GM21367 (cell line): Measurements from ENCODE around the gene ARHGEF17.
"Not testable (repeated sequence)": the region's sequence is repeated elsewhere in the genome, so short reads cannot be mapped to it uniquely, and the experiment has no call there.

ENCODE experiments used
- ATAC-seq: cut with Tn5 transposase; IDR thresholded peaks from one replicate; pipeline ENCODE4 v1.9.1; 2021; ENCODE audit not compliant: unreplicated experiment

The ARHGEF17 gene, protein sequence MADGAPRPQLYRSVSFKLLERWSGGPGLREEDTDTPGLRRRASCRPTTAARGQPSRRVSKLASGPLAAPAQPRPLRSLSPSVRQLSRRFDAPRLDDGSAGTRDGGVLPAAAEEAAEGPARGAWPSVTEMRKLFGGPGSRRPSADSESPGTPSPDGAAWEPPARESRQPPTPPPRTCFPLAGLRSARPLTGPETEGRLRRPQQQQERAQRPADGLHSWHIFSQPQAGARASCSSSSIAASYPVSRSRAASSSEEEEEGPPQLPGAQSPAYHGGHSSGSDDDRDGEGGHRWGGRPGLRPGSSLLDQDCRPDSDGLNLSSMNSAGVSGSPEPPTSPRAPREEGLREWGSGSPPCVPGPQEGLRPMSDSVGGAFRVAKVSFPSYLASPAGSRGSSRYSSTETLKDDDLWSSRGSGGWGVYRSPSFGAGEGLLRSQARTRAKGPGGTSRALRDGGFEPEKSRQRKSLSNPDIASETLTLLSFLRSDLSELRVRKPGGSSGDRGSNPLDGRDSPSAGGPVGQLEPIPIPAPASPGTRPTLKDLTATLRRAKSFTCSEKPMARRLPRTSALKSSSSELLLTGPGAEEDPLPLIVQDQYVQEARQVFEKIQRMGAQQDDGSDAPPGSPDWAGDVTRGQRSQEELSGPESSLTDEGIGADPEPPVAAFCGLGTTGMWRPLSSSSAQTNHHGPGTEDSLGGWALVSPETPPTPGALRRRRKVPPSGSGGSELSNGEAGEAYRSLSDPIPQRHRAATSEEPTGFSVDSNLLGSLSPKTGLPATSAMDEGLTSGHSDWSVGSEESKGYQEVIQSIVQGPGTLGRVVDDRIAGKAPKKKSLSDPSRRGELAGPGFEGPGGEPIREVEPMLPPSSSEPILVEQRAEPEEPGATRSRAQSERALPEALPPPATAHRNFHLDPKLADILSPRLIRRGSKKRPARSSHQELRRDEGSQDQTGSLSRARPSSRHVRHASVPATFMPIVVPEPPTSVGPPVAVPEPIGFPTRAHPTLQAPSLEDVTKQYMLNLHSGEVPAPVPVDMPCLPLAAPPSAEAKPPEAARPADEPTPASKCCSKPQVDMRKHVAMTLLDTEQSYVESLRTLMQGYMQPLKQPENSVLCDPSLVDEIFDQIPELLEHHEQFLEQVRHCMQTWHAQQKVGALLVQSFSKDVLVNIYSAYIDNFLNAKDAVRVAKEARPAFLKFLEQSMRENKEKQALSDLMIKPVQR (N-terminal part only)

GRCh38 chr11:73308003-73308960 lies at the start of gene ARHGEF17:
TSS of gene ARHGEF17 (plus strand) at chr11:73308276. CDS start at chr11:73308639, 363 bp downstream.
- no peak for ATAC-seq

DNA sequence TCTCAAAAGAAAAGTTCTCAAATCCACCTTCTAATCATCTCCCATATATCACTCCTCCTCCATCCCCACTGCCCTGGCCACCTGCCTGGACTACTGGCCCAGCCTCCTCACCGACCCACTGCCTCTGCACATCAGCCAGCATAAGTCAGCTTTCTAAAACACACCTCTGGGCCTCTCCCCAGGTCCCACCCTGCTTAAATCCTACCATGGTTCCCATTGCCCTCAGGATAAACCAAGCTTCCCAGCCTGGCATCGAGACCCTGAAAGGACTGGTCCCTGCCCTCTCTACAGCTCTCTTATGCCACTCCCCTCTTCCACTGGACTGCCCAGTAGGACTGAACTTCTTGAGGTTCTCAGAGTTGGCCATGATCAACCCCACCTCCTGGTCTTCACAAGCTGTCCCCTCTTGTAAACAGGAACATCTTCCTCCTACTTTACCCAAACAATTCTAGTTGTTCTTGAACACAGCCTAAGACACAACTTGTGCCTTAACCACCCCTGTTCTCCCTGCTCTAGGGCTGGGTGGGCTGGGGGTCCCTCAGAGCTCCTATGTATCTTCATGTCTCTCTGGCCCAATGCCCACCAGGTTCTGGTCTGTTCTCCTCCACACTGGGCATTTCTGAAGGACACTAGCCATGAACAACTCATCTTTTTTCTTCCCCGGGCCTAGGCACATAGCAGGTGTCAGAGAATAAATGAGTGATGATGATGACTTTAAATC lies 48.5 kb upstream of the ARHGEF17 start:
- ATAC-seq: no peak

DNA sequence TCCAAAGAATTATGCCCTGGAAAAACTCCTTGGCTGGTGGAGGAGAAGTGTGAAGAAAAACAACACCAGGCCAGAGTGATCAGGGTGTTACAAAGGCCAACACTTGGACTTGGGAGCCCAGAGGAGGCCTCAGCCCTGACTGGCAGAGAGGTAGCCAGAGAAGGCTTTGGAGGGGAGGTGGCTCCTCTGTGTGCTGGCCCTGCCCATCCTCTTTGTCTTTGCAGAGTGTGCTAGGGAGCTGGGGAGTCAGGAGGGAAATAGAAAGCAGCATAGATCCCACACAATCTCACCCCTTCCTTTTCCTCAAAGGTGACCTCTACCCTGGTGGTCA lies 48.0 kb upstream of the ARHGEF17 start:
- no peak for ATAC-seq

DNA sequence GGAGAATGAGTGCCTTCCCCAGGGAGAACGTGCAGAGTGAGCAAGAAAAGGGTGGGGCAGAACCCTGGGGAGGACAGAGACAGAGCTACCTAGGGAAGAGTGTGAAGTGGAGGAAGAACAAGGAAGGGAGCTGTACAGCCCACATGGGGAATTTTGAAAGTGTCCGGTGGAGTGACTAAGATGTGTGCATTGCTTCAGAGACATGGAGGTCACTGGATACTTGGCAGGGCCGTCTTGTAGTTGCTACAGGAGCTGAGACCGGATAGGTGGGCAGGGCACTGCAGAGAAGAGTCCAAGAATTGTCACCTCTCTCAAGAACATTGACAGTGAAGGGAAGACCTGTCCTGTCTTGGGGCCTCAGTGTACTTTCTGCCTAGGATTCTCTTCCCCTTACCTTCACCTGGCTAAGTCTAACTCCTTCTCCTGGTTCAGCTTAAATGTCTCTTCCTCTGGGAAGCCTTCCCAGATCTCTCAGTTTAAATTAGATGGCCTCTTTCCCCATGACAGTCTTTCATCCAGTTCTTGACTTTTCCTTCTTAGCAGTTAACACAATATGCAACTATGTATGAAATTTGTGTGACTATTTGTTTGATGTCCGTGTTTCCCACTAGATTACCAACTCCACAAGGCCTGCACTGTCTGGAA lies 45.1 kb upstream of the ARHGEF17 start:
- ATAC-seq: no peak

DNA sequence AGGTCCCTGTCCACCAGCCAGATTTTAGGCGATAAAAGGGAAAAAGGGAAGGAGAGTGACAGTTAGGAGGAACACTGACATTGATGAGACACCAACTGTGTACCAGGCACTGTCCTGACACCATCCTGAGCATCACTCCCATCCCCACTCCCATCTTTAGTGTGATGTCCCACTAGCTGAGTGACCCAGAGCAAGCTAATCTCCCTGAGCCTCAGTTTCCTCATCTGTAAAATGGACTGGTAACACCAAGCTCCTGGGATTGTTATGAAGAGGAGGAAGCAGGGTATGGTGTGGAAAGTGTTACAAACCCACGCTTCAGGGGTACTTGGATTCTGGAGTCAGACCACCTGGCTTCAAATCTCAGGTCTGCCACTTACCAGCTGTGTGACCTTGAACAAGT lies 44.4 kb upstream of the ARHGEF17 start:
- ATAC-seq: no peak

DNA sequence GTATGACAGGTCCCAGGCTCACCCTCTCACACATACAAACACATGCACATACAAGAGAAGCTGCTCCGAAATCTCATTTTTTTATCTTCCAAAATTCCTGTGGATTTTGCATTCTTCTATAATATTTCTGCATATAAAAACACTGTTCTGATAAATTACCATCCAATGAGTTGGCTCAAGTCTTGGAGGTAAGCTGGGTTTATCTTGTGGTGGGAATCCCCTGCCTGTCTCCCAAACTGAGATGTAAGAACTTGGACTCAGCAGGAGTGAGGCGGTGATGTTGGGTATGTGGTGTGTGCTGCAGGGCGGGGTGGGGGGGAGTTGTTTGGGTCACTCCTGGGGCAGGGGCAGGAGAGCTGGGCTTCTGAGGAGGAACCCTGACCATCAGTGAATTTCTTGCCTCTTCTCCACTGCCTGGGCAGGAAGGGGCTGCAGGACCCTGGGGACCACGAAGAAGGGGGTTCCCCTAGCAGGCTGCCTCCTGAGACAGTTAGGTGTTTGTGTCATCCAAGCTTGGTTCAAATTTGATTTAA lies 42.7 kb upstream of the ARHGEF17 start:
- no peak for ATAC-seq

GRCh38 chr11:73265853-73266645 lies 42.0 kb upstream of the ARHGEF17 start:
- ATAC-seq: no peak

GRCh38 chr11:73266646-73267020 lies 41.4 kb upstream of the ARHGEF17 start:
- ATAC-seq: no peak

- no peak for ATAC-seq
Measured at GRCh38 chr11:73267122-73267846, 40.8 kb upstream of the ARHGEF17 start.

DNA sequence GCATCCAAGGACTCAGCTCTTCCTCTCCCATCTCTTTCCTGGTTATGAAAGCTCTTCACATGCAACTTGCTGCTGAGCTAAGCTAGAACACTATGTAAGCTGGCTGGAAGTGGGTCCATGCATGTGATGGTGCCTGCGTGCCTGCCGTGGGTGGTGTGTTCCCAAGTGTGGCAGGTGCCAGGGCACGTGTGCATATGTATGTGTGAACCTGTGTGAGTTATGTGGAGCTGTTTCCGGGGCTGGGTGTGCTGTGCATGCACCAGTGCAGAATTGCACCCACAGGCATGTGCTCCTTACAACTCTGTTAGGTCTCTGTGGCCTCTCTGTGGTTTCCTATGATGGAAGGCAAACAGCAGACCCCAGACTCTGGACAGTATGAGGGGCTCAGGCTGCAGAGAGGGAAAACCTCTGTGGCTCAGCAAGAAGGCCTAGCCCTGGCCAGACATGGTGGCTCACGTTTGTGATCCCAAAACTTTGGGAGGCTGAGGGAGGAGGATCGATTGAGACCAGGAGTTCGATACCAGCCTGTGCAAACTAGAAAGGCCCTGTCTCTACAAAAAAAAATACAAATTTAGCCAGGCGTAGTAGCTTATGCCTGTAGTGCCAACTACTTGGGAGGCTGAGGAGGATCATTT lies 40.1 kb upstream of the ARHGEF17 start:
- ATAC-seq: no peak

- no peak for ATAC-seq
Measured at GRCh38 chr11:73268671-73269271, 39.3 kb upstream of the ARHGEF17 start.

GRCh38 chr11:73269459-73270015 lies 38.5 kb upstream of the ARHGEF17 start:
- ATAC-seq: no peak

DNA sequence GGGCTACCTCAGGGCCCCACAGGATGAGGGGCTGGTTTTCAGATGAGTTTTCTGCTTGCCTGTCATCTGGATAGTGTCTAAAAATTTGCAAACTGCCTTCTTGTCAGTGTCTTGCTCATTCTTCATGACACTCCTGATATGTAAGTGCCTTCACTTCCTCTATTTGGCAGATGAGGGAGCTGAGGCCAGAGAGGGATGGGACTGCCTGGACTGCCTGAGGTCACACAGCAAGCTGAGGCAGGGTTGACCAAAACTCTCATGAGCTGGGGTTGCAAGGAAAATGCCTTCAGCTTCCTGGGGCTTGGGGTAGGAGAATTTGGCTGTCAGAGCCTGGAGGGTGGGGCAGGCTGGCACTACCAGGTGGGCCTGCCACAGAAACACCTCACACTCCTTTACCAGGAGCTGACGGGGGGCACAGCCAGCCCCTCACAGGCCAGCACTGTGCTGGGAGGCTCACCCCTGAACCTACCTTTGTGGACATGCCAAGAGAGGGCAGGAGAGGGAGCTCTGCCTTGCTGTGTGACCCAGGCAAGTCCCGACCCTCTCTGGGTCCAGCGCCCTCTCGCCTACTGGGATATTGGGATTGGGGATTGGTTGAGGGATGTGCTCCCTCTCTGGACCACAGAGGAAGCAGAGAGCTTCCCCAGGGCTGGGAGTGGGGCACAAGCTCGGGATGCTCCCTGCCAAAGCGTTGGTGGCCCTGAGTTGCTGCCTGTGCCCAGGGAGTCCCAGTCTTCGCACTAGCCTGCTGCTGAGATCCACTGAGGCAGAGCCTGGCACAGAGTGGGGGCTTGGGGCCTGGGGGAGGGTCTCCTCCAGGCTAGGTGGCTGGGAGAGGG lies 37.8 kb upstream of the ARHGEF17 start:
- no peak for ATAC-seq

DNA sequence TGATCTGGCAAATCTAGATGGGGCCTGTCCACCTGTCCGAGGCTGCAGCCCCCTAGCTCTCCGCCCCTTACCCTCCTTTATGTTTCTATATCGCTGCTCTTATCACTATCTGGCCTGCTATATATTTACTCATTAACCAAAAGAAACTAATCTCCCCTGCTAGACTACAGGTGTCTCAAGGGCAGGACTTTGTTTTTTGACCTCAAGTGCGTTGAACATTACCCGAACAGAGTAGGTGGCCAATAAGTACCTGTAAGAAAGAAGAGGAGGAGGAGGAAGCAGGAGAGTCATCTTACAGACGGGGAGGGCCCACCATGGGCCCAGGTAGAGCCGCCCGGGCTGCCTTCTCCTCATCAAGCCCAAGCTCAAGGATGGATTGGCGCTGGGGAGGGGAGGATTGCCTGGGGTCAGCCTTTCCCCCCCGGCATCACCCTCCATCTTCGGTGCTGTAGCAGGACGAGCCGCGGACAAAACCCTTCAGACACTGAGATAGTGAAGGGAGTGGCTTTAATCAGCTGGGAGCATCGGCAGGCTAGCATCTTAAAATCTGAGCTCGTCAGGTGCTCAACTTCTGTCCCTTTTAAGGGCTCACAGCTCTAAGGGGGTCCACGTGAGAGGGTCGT lies 37.1 kb upstream of the ARHGEF17 start:
- no peak for ATAC-seq

GRCh38 chr11:73271478-73271865 lies 36.6 kb upstream of the ARHGEF17 start:
- ATAC-seq: not testable (repeated sequence)
